OCI-M2 (cell line): ENCODE measurements around the gene SMG6.
"Not testable (repeated sequence)": the region's sequence is repeated elsewhere in the genome, so short reads cannot be mapped to it uniquely, and the experiment has no call there.

Experiments
- DNase-seq: peaks from one replicate; lab custom pipeline; 2025; ENCODE audit not compliant: unreplicated experiment; lab: John Stamatoyannopoulos, UW

SMG6 gene

DNA sequence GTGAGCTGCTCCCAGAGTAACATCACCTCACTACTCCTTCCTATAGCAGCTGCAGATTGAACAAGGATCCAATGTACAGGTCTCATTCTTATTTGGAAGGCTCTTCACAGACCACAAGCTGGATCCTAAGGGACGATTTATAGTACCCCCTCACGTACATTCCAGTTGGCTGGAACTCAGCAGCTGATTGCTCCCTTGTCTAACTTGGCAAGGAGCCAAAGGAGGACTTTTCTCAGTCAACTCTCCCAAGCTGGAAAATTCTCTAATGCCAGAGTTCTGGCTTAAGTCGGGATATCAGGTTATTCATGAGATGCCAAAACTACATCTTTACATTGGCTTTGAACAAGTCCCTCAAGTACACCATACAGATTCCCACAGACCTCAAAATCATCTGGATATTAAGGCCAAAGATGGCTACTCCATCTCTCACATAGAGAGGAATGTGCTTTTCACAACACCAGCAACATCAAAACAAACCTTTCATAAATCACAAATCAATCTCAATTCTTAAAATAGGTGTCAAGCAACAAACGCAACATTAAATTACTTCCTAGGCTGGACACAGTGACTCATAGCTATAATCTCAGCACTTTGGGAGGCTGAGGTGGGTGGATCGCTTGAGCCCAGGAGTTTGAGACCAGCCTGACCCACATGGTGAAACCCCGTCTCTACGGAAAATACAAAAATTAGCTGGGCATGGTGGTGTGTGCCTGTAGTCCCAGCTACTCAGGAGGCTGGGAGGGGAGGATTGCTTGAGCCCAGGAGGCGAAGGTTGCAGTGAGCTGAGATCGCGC lies 39.3 kb downstream of the SMG6 start:
- DNase-seq: no peak

DNA sequence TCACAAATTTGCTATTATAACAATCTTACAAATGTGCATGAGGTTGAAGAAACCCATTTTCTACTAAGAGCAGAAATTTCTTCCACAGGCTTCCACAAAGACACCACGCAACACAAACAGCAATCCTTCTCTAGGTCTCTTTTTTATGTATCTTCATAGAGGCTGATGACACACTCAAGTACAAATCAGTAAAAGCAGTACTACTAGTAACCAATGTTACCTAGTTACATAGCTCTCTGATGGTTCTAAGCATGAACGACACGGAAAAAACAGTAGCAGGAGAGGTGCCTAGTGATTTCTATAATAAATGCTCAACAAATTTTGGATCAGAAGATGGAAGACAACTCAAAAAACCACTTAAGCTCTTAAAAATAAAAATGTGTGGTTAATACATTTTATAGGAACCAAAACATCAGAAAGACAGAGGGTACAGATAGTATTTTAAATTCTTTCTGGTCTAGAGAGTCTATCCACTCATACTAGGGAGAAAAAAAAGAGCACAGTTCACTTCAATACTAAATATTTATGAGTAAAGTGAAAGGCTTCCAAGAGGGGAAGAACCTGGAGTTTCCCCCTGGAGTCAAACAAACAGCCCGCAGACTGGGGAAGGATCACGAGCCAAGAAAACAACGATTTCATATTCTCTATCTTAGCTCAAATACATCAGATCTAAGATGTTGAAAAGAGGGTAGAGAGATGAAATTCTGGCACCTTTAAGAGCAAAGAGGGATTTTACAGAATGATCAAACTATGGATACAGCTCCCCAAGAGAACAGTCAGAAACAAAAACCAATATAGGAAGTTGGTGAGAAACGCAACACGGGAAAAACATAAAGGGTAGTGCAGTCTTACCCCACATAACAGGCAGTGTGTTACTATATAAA lies 40.2 kb downstream of the SMG6 start:
- DNase-seq: no peak

DNA sequence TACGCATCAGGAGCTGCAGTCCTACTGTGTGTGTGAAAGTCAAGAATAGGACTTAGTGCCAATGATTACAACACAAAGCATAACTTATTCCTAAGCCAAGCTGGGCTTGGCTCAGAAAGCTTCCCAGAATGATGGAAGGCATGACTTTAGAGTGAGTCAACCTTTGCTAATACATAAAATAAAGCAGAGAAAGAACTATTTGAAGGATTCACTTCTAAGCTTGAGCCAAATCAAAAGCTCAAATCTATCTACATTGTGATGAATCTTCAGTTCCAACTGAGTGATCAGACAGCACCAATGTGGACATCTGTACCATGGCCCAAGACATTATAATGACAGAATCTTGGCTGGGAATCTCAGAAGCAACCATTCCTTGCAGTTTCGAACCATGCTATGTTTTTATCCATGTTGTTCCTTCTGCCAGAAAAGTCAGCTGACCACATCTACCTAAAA lies 41.4 kb downstream of the SMG6 start:
- no peak for DNase-seq

DNA sequence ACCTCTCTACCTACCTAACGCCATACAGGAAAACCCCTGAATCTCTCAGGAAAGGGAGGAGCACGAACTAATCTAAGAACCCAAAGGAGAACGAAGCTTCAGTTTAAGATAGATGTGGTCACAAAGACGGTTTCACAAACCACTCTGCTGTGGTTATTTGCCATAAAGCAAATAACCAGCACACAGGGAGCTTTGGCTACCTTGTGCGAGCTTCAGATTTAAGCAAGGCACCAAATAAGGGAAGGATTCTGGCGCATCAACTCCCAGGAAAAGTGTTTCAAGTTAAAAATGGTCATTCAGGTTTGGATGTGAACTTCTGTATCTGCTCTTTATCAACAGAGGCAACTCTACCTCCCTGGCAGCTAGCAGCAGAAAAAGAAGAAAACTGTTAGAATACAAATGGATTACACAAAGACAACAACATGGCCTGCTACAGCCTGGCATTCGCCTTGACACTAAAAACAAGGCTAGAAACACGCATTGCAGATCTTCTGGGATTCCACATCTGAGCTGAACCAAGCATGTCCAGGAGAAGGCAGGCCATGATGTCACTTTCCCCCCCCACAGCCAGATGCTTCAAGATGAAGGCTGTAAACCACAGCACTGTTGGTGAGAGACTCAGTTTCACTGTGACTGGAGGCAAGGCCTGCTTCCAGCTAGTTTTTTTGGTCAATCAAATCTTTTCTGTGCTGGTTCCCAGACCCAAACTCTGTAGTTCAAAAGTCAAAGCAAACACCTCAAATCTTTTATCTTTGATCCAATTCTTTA lies 43.6 kb downstream of the SMG6 start:
- DNase-seq: no peak

DNA sequence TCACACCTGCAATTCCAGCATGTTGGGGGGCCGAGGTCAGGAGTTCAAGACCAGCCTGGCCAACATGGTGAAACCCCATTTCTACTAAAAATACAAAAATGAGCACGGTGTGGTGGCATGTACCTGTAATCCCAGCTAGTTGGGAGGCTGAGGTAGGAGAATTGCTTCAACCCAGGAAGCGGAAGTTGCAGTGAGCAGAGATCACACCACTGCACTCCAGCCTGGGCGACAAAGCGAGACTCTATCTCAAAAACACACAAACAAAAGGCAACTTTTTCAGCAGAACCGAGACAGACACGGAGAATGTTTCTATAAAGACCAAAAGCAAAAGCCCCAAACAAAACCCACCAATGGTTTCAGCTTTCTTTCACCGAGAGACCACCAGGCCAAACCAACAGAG lies 44.8 kb downstream of the SMG6 start:
- DNase-seq: not testable (repeated sequence)

DNA sequence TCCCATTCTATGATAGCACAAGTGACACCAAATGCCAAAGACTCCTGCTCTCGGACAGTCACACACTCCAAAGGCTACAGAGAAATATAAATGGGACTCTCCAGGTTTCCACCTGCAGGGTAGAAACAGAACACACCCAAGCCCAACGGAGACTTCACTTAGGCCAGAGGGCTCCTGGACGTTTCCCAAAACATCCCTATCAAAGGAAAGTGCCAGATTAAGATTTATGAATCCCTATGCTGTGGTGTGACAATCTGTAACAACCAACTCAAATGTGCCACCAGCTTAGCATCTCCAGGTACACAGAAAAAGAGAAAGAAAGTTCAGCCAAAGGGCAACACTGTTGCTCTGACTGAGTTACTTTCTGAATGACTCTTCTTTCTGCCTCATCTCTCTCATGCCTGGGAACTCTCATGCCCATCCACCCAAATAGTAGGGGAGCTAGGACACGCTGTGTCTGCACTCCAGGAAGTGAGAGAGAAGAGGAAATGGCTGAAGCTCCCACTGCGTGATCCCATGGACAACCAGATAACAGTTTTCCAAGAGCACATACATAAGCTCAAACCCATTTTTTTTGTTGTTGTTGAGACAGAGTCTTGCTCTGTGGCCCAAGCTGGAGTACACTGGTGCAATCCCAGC lies 49.7 kb downstream of the SMG6 start:
- DNase-seq: no peak

DNA sequence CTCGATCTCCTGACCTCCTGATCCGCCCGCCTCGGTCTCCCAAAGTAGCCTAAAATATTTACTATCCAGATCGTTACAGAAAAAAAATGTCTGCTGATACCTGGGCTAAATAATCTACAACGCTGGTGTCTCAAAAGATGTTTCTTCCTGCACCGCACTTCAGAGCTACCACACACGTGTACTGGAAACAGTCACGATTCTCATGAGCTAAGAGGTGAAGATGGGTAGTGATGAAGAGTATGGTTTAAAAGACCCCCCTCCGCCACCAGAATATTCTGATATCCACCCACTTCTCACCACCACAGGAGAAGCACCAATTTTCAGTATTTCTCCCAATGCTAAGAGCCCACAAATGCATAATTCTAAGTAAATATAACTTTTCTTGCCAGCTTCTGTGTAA lies 50.2 kb downstream of the SMG6 start:
- no peak for DNase-seq

DNA sequence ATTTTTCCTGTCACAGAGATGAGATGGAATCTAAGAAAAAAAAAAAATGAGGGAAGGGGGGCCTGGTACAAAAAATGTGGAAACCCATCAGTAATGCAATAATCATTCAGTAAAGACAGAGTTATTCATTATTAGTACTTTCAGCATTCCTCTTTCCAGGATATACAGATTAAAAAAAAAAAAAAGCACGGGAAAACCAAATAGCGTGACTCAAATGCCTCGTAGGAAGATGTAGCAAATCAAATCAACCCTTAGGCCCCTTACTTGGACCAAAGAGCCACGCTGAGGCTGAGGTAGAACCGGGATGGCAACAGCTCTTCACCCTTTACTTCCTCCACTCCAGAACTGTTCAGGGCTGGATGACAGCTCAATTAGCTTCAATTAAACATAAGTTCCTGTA lies 52.5 kb downstream of the SMG6 start:
- no peak for DNase-seq

DNA sequence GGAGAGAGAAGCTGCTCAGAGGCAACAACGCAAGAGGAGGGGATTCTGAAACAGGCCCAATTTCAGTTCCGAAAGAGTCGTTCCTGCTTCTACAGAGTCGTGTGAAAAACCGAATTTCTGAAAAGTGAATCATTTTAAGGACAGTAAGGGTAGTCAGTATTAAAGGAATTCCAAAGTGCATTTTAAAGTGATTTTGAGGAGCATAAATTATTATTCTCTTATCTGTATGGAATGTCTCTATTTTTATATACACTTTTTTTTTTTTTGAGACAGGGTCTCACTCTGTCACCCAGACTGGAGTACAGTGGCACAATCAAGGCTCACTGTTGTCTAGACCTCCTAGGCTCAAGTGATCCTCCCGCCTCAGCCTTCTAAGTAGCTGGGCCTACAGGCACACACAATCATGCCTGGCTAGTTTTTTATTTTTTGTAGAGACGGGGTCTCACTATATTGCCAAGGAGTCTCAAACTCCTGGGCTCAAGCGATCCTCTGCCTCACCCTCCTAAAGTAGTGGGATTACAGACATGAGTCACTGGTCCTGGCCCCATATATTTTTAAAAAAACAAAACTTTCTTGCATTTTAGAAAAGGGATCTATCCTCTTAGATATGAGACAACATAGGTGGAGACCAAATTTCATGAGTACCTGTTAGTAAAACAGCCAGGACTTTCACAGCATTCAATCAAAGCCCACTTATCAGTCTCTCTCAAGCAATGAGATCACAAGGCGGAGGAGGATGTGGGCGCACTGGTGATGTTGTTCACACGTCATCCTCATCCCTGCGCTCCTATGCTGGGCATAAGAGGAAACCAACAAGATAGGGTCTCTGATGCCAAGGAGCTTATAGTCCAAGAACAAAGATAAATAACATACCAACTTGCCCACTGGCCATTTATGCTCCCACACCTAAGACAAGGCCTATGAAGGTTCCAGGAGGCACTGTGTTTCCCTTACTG lies 53.2 kb downstream of the SMG6 start:
- no peak for DNase-seq

DNA sequence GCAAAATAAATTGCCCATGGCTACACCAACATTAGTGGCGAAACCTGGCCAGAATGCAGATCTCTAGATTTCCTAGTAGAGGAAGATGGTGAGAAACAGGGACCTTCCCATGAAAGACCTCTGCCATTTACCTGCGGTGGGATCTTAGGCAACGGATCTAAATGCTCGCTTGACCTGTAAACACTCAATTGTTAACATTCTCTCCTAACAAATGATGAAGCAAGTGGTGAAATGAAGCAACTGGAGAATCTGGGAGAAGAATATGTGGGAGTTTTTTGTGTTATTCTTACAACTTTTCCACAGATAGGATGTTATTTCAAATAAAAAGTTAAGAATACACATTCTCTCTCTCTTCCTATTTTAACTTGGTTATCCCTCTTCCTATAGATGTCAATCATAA lies 56.6 kb downstream of the SMG6 start:
- no peak for DNase-seq

DNA sequence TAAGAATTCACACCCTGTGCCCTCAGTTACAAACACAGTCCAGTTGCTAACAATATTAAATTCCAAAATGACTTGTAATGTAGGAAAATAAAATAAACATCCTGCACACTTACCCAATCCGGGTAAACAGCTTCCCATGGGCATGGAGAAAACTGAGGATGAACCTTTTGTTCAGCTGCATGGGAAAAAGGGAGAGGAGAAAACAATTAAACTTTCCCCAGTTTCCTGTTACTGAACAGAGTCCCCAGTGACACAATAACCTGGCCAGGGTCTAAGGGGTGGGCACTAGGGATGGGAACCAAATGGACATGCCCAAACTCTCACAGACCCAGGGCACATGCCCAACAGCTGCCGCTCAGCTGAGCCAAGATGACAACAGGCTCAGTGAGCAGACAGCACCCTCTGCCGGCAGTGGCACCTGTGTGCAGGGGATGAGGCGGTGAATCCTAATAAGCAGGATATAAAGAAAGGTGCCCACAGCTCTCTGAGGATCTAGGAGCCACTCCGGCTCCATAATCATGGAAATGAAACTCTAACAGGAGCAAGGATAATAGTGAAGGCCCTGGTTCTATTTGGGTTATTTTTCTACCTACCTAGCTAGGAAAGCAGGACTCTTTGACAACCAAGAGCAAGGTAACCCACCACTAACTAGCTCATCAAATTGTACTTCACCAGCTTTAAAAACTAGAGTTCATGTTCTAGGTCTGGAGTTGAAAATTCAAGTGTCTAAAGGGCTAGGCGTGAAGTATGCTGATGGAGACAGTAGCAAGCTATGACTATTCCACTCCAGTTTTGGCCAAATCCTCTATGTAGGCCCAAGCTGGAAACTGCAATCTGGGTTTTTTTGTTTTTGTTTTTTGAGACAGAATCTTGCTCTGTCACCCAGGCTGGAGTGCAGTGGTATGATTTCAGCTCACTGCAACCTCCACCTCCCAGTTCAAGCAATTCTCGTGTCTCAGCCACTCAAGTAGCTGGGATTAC lies 58.8 kb downstream of the SMG6 start:
- DNase-seq: peak; percentile 10

DNA sequence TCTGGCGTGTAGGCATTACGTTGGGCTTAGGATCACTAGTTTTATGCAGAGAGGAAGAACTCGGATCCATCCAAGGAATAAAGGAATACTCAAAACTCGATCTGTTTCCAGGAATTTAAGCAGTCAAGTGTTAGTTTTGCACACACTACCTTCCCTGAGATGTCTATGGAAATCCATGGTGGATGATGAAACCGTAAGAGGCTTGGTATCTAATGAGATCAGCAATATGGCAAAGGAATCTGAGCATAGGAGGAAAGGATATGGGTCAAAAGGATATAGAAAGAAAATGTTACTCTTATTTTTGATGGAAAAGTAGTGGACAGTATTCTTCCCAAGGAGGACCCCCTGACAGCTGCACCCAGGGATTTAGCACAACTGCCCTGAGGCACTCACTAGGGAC lies 59.6 kb downstream of the SMG6 start:
- no peak for DNase-seq

DNA sequence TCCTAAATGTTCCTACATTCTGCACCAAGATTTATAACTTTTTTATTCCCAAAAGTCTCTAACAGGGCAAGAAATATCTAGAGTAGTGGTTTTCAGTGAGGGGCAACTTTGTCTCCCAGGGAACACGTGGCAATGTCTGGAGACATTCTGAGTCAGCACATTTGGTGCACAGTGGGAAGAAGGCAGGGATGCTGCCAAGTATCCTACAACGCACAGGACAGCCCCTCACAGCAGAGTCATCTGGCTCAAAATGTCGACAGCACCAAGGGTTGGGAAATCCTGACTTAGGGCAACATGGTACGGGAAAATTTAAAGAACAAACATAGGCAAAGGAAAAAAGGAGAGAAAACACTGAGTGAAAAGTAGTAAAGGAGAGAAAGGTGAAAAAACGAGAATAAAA lies 61.8 kb downstream of the SMG6 start:
- DNase-seq: no peak

DNA sequence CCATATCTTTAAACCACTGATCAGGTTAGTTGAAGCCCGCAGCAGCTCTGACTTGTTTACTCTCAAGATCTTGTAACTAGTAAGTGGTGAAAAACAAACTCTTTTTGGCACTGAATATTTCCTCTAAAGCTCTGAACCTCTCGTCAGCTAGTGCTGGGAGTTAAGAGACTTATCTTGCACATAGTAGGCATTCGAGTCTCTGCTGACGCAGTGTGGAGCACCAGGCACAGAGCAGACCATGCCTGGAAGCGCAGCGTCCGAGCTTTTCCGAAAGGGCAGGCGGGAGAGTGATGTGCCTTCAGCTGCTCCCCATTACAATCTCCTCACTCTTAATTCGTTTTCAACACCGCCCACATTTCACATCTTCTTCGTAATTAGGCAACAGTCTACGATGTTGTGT lies 63.0 kb downstream of the SMG6 start:
- no peak for DNase-seq

DNA sequence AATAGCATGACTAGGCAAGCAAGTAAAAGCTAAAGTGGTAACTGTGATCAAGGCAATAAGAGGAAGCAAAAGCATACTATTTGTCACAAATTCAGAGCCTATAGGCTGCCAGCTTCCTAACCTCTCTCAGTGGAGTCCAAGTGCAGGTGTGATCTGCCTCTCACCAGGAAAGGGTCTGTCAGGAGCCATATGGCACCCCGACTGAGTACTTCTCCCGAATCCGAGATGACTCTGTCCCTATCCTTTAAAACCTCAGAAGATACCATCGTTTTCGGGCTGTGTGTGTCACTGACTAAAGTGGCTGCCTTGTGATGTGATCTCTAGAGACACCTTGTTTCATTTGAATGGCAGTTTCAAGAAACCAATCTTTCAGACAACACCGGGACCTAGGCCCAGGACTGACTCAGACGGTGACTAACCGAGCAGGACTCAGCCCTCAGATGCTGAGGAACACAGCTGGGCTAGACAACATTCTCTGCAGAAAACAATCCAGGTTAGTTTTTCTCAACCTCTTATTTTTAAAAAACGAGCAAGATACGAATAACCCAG lies 63.6 kb downstream of the SMG6 start:
- no peak for DNase-seq

DNA sequence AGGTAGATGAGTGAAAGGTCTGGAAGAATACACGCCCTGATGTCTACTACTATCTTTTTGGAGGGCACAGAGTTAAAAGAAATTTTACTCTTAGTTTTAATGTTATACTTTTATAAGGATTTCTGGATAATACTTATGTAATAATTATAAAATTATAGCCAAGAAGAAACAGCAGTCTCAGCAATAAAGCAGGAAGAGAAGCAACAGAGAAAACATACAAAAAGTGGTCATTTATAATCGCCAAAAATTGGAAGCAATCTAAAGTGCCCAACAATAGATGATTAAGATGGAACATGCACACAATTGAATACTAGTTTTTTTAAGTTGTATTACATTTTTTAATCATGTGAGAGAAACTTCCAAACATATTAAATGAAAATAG lies 64.4 kb downstream of the SMG6 start:
- no peak for DNase-seq

DNA sequence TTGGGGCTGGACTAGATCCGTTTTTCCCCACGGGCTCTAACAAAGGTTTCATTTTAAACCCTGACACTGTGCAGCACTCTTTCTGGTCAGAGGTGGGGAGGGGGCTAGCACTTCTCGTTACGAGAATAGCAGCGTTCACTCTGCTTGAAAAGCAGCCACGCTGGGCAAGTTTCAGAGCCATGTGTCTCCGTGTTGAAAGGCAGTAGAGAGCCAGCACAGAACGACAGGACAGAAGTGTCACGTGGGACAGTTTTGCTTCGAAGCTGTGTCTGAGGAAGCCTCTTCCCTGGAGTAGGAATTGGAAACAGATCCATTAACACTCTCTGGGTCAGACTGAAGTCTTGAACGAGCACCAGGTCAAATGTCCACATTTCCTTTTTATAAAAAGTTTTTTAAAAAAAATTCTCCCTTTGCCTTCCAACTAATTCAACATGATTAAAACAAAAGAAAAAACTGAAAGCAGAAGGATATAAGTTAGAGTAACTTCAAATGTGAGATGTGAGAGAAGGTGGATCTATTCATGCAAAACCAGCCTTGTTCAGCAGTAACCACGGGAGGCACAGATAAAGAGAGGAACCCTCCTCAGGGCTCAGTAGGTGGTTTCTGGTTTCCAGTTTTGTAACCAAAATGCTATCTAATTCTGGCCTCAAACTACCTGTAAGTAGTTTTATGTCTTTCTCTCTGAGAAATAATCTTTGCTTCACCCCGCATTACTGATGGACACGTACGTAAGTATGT lies 65.0 kb downstream of the SMG6 start:
- no peak for DNase-seq

DNA sequence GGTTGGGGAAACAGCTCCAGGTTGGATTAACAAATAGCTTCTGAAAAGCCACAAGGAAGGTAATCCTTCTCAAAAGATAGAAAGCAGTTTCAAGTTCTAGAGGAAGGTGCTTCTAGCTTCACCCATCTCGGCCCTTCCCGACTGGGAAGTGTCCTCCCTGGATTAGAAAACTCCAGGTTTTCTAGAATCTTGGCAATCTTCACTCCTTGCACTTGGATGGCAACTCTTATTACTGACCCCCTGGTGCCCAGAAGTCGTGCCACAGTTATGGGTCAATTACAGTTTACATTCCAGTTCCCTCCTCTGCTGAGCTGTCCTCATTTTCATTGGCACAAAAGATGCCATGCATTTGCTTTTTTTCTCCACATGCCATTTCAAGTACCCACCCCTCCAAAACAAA lies 65.6 kb downstream of the SMG6 start:
- no peak for DNase-seq
